Lung microvascular endothelial cell (primary cell): ENCODE measurements around the gene PHF12. TPM values are rescaled to one million over a fixed set of nuclear protein-coding genes. Genes with fewer than 3 reads are reported as not detected.
"Not testable (repeated sequence)": the region's sequence is repeated elsewhere in the genome, so short reads cannot be mapped to it uniquely, and the experiment has no call there.

Experiments
- DNase-seq, 2 donors: peaks; one replicate each; pipeline versions ENCODE4 v3.0.0 to v3.0.0-alpha.2; 2010; ENCODE audit warnings: low read depth in 2 of 2
- total RNA-seq: library from RNA; depleted of rRNA; stranded (reverse); fragments of >200 nt; gene quantifications from 2 replicates; pipeline ENCODE4 v1.2.1, GENCODE V29; 2014

The PHF12 gene
- total RNA-seq, 1 donor from 2014 or later = 6.5 TPM

GRCh38 chr17:28935744-28936460 lies 15.4 kb downstream of the PHF12 start:
- DNase-seq = no peak

GRCh38 chr17:28934508-28934907 lies 16.8 kb downstream of the PHF12 start:
- DNase-seq = not testable (repeated sequence)

GRCh38 chr17:28929787-28930186 lies 21.5 kb downstream of the PHF12 start:
- DNase-seq = no peak

- DNase-seq = peak in 1 of 2 donors; percentile 38
Observed at GRCh38 chr17:28928061-28928460, 23.3 kb downstream of the PHF12 start.

GRCh38 chr17:28926786-28927185 lies 24.5 kb downstream of the PHF12 start:
- no peak for DNase-seq

GRCh38 chr17:28926366-28926765 lies 25.0 kb downstream of the PHF12 start:
- DNase-seq = no peak

GRCh38 chr17:28925912-28926365 lies 25.4 kb downstream of the PHF12 start:
- peak in 1 of 2 donors; percentile 96 for DNase-seq

GRCh38 chr17:28920201-28920600 lies 31.1 kb downstream of the PHF12 start:
- no peak for DNase-seq

GRCh38 chr17:28918295-28918694 lies 33.0 kb downstream of the PHF12 start:
- DNase-seq = no peak

- no peak for DNase-seq
Observed at GRCh38 chr17:28917465-28917864, 33.9 kb downstream of the PHF12 start.

- DNase-seq = no peak
Observed at GRCh38 chr17:28917029-28917428, 34.3 kb downstream of the PHF12 start.

GRCh38 chr17:28916302-28916934 lies 34.9 kb downstream of the PHF12 start:
- peak; percentile 66 to 78 for DNase-seq

- DNase-seq = no peak
Observed at GRCh38 chr17:28912938-28913333, 38.4 kb downstream of the PHF12 start.

GRCh38 chr17:28912281-28912937 lies 38.9 kb downstream of the PHF12 start:
- DNase-seq = peak; percentile 71 to 89

- DNase-seq = no peak
Observed at GRCh38 chr17:28911411-28912045, 39.8 kb downstream of the PHF12 start.

- no peak for DNase-seq
Observed at GRCh38 chr17:28910534-28910933, 40.8 kb downstream of the PHF12 start.

- DNase-seq = peak; percentile 79 to 85
Observed at GRCh38 chr17:28908640-28909167, 42.6 kb downstream of the PHF12 start.

- no peak for DNase-seq
Observed at GRCh38 chr17:28907709-28908475, 43.4 kb downstream of the PHF12 start.

GRCh38 chr17:28906706-28907438 lies 44.4 kb downstream of the PHF12 start:
- no peak for DNase-seq

GRCh38 chr17:28906276-28906675 lies 45.0 kb downstream of the PHF12 start:
- no peak for DNase-seq
